HG02571 (cell line): ENCODE measurements around the gene TPP2.

Experiments used
- ATAC-seq: cut with Tn5 transposase; IDR thresholded peaks from one replicate; pipeline ENCODE4 v1.9.1; 2021; ENCODE audit warnings: mild to moderate bottlenecking, moderate library complexity; ENCODE audit not compliant: unreplicated experiment

TPP2 gene

DNA sequence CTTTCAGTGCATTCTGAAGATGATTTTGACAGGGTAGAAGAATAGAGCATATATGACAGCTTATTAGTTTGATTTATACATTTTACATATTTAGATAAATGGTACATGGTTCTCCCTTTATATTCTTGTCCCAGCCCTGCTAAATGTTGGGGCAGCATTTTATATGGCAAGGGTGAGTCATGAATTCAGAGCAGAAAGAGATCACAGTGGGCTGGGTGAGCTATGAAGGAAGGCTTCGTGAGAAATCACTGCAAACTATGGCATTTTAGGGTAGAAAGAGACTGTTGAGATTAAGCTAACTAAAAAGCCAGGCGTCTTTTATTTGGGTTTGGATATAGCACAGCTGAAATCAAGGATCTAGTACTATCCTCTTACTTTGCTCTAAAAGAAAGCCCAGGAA, 122.0 kb downstream of the TPP2 start:
- no peak for ATAC-seq

DNA sequence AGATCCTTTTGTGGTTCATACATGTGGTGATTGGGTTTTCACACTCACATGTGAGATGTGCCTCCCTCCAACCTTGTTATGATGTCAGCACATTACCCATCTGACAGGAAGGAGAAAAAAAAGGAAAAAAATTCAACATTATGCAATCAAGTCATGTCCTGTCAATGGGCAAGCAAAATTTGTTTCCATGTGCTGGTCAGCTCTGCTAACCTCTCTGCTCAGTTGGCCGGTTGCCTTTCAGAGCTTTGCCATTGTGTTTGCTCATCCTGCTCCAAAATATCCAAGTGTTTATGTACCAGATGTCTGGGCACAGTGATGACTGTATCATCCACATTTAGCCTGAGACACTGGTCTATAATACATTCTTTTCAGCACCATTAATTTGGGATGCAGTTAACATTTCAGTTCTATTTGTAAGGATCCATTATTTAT, 125.0 kb downstream of the TPP2 start:
- ATAC-seq, result no peak

DNA sequence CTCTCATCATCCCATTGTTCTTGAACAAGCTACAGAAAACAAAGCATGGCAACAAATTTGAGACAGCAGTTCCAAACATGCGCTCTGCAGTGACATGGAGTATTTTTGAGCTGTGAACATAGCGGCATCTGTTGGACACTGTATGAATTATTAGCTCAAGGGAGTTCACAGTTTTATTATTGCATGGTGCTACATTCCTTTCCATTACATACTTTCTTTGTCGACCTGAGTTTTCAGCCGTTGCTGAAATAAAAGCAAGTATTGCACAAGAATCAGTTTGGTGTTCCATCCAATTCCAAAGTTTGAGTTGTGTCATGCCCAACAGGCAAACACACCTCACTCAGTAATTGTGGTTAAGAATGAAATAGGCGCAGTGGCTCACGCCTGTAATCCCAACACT, 128.1 kb downstream of the TPP2 start:
- no peak for ATAC-seq

DNA sequence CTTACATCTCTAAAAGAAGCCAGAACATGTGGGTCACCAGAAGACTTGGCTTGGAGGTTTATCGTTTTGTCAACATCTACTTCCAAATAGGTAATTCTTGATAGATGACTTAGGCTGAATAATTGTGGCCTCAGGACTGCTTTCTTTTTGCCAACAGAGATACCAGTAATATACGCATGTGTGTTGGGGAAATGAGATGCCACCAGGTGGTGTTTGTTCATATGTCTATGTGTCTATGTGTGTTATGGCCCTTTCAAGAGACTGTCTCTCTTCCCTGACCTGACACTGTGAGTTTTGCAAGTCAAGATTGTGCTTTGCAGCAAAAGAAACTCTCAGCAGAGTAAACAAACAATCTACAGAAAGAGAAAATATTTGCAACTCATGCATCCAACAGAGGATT, 129.6 kb downstream of the TPP2 start:
- ATAC-seq, result no peak
